ENCODE data around the gene ZBTB4.
A peak's percentile ranks its signal among the peaks of the same experiment; 100 is the strongest.

Gene ZBTB4

DNA sequence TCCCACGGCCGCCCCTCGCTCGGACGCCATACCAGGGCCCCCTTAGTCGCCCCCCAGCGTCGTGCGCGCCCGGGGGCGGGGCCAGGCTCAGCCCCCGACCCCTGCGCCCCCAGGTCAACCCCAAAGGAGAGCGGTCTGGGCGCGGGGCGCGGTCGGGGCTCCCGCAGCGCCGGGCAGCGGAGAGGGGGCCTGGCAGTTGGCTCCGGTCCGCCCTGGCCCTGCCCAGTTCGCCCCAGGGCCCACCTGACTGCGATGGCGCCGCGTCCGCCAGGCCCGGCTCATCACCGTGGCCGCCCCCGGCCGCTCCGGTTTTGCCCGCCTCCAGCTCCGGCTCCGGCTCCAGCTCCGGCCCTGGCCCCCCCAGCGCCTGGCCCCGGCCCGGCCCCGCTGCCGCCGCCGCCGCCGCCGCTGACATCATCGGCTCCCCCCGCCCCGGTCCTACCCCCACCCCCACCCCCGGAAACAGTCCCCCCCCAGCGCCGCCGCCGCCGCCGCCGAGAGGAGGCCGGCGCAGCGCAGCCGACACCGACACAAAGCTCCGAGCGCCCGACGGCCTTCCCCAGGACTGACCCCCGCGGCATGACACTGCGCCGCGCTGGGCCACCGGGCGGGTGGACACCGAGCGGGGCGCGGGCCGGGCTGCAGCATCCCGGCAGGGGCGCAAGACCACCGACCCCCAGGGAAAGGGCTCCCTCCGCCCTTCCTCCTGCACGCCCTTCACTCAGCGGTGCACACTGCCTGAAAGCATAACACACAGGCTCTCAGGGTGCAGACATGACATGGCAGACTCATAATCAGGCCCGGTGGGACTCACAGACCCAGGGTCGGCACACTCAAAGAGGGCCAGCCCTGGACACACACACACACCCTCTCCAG lies at the start of gene ZBTB4:
ZBTB4 (minus strand) TSS at position 419 of the 876 bp plus-strand sequence. CDS start 12,830 bp downstream, outside the sequence.
- peak in 1 of 2 donors; percentile 65 for DNase-seq (ENCODE audit: extremely low read depth in 1 of 2, low read depth in 1 of 2)

DNA sequence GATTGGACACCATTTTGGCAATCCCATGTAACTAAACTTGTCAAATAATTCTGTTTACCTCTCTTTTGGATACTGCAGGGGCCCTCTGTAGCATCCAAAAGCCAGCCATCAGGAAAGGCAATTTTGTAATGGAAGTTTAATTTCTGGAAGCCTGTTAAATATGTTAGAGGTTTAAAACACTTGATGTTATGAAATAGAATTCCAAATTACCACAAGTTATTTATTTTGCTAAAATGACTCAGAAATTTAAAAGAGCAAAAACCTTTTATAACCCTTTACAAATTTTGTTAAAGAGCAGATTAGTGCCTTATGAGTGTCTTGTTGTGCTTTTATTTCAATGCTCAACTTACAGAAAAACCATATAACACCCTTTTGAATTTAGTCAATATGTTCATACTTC lies 49.4 kb upstream of the ZBTB4 start:
- DNase-seq (ENCODE audit: extremely low read depth in 1 of 2, low read depth in 1 of 2), result no peak

GRCh38 chr17:7523033-7523432 lies 43.6 kb upstream of the ZBTB4 start:
- DNase-seq (ENCODE audit: extremely low read depth in 1 of 2, low read depth in 1 of 2), result peak in 1 of 2 donors; percentile 36

GRCh38 chr17:7515911-7516610 lies 36.6 kb upstream of the ZBTB4 start:
- no peak for DNase-seq (ENCODE audit: extremely low read depth in 1 of 2, low read depth in 1 of 2)

GRCh38 chr17:7513850-7514419 lies 34.5 kb upstream of the ZBTB4 start:
- no peak for DNase-seq (ENCODE audit: extremely low read depth in 1 of 2, low read depth in 1 of 2)

DNA sequence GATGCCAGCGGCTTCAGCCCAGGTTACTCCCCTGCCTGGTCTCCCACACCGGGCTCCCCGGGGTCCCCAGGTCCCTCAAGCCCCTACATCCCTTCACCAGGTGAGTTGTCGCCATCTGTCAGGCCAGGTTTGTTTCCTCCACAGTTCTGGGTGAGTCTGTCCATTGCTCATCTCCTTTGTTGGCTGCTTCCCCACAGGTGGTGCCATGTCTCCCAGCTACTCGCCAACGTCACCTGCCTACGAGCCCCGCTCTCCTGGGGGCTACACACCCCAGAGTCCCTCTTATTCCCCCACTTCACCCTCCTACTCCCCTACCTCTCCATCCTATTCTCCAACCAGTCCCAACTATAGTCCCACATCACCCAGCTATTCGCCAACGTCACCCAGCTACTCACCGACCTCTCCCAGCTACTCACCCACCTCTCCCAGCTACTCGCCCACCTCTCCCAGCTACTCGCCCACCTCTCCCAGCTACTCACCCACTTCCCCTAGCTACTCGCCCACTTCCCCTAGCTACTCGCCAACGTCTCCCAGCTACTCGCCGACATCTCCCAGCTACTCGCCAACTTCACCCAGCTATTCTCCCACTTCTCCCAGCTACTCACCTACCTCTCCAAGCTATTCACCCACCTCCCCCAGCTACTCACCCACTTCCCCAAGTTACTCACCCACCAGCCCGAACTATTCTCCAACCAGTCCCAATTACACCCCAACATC lies 33.6 kb upstream of the ZBTB4 start:
- DNase-seq (ENCODE audit: extremely low read depth in 1 of 2, low read depth in 1 of 2), result no peak

DNA sequence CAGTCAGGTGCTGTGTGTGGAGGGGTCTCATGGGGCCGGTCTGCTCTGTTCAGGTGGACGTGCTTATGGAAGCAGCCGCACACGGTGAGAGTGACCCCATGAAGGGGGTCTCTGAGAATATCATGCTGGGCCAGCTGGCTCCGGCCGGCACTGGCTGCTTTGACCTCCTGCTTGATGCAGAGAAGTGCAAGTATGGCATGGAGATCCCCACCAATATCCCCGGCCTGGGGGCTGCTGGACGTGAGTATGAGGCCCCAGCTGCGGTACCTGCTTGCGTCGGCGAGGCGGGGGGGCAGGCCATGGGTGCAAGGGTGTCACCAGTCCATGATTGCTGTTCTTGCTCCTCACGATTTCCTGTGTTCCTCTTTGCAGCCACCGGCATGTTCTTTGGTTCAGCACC lies 32.7 kb upstream of the ZBTB4 start:
- DNase-seq (ENCODE audit: extremely low read depth in 1 of 2, low read depth in 1 of 2), result no peak

DNA sequence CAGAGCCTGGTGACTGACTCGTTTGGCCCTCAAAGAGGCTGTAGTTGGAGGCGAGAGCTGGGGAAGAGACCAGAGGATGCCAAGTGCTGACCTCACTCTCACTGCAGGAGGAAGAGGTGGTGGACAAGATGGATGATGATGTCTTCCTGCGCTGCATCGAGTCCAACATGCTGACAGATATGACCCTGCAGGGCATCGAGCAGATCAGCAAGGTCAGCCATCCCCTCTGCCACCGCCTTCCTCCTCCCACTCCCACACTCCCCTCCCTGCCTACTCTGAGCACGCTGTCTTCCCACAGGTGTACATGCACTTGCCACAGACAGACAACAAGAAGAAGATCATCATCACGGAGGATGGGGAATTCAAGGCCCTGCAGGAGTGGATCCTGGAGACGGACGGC lies 31.7 kb upstream of the ZBTB4 start:
- DNase-seq (ENCODE audit: extremely low read depth in 1 of 2, low read depth in 1 of 2), result no peak

DNA sequence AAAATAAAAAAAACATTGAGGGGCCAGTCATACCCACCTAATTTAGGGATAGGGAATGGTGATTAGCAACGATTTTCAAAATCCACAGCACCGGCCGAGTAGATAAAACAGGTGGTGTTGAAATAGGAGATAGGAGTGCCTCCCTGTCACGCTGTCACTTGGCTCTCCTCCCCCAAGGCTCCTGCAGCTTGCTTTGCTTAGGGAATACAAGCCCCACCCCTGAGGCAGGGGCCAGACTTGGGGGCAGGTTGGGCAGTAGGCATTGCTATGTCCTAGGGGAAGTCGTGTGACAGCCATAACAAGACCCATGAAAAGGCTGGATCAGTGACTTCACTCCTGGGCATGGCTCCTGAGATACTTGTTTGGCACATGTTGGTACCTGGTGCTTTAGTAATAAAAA lies 30.5 kb upstream of the ZBTB4 start:
- DNase-seq (ENCODE audit: extremely low read depth in 1 of 2, low read depth in 1 of 2), result no peak

DNA sequence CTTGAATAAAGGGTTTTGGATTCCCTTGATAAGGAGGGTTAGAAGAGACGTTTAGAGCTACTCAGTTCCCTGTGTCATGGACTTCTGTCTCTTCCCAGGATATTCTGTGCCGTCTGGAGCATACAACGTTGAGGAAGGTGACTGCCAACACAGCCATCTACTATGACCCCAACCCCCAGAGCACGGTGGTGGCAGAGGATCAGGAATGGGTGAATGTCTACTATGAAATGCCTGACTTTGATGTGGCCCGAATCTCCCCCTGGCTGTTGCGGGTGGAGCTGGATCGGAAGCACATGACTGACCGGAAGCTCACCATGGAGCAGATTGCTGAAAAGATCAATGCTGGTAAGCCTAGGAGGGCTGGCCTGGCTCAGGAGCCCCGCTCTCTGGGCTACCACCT lies 29.4 kb upstream of the ZBTB4 start:
- no peak for DNase-seq (ENCODE audit: extremely low read depth in 1 of 2, low read depth in 1 of 2)

DNA sequence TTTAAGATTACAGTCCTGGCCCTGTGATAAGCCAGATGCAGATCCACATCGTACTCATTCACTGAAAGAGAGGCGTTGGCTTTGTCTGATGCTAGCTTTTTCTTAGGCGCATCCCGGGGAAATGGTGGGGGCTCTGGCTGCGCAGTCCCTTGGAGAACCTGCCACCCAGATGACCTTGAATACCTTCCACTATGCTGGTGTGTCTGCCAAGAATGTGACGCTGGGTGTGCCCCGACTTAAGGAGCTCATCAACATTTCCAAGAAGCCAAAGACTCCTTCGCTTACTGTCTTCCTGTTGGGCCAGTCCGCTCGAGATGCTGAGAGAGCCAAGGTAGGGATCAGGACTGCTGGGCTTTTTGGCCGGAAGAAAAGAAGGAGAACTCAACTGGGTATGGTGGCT lies 28.7 kb upstream of the ZBTB4 start:
- no peak for DNase-seq (ENCODE audit: extremely low read depth in 1 of 2, low read depth in 1 of 2)

DNA sequence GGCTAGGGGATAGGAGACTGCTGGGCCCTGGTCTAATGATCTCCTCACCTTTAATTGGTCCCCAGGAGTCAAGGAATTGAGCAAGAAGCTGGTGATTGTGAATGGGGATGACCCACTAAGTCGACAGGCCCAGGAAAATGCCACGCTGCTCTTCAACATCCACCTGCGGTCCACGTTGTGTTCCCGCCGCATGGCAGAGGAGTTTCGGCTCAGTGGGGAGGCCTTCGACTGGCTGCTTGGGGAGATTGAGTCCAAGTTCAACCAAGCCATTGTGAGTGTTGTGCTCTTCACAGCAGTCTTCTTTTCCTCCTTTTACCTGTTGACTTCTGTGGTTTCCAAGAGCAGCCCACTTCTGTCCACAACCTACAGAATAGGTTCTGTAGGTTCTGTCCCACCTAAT lies 24.1 kb upstream of the ZBTB4 start:
- DNase-seq (ENCODE audit: extremely low read depth in 1 of 2, low read depth in 1 of 2), result no peak

DNA sequence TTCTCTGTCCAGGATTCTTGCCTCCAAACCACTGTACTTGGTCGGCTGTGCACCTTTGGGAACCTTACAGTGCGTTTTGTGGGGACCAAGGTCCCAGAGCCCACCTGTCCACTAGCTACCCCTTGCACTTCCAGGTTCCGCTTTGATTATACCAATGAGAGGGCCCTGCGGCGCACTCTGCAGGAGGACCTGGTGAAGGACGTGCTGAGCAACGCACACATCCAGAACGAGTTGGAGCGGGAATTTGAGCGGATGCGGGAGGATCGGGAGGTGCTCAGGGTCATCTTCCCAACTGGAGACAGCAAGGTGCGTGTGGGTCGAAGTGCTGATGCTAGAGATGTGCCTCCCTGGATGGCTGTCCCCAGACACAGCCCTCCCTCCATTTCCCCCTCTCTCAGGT lies 23.6 kb upstream of the ZBTB4 start:
- DNase-seq (ENCODE audit: extremely low read depth in 1 of 2, low read depth in 1 of 2), result no peak

DNA sequence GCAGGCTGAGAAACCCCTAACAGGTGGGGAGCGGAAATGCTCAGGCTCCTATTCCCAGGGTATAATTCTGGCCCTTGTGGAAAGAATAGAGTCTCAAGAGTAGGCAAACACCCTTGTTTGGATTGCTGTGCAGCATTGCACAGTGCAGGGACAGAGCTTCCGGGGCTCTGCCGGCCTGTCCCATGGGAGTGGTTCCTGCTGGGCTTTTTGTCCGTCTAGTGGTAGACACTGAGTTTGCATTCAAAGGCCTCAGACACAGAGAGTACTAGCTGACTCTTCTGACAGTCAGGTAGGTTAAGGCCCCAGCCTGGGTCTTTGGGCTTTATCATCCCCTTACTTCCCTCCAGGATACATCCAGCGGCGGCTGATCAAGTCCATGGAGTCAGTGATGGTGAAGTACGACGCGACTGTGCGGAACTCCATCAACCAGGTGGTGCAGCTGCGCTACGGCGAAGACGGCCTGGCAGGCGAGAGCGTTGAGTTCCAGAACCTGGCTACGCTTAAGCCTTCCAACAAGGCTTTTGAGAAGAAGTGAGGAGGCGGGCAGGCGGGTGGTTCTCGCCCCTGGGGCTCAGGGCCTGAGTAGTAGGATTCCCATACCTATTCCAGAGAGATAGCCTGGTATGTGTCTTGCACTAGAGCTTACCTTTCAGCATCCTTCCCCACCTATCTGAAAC lies 22.9 kb upstream of the ZBTB4 start:
- DNase-seq (ENCODE audit: extremely low read depth in 1 of 2, low read depth in 1 of 2), result no peak

DNA sequence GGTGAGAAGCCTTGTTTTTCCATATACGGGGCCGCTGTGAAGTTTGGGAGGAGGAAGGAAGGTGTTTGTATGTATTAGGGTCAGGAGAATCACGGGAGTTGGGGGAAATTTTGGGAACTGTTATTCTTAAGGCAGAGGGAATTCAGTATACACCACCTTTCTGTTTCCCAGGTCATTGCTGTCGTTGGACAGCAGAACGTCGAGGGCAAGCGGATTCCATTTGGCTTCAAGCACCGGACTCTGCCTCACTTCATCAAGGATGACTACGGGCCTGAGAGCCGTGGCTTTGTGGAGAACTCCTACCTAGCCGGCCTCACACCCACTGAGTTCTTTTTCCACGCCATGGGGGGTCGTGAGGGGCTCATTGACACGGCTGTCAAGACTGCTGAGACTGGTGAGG lies 22.3 kb upstream of the ZBTB4 start:
- no peak for DNase-seq (ENCODE audit: extremely low read depth in 1 of 2, low read depth in 1 of 2)

DNA sequence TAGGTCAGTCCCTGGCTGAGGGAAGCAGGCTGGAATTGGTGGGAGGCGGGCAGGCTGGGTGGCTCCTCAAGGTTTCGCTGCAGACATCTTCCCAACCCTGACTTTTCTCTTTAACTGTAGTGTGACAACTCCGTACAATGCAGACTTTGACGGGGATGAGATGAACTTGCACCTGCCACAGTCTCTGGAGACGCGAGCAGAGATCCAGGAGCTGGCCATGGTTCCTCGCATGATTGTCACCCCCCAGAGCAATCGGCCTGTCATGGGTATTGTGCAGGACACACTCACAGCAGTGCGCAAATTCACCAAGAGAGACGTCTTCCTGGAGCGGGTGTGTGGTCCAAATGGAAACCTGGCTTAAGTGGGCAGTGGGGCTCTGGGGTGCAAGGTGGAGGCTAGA lies 19.7 kb upstream of the ZBTB4 start:
- DNase-seq (ENCODE audit: extremely low read depth in 1 of 2, low read depth in 1 of 2), result no peak

GRCh38 chr17:7497636-7498035 lies 18.2 kb upstream of the ZBTB4 start:
- no peak for DNase-seq (ENCODE audit: extremely low read depth in 1 of 2, low read depth in 1 of 2)

- no peak for DNase-seq (ENCODE audit: extremely low read depth in 1 of 2, low read depth in 1 of 2)
Observed at GRCh38 chr17:7497228-7497627, 17.8 kb upstream of the ZBTB4 start.

DNA sequence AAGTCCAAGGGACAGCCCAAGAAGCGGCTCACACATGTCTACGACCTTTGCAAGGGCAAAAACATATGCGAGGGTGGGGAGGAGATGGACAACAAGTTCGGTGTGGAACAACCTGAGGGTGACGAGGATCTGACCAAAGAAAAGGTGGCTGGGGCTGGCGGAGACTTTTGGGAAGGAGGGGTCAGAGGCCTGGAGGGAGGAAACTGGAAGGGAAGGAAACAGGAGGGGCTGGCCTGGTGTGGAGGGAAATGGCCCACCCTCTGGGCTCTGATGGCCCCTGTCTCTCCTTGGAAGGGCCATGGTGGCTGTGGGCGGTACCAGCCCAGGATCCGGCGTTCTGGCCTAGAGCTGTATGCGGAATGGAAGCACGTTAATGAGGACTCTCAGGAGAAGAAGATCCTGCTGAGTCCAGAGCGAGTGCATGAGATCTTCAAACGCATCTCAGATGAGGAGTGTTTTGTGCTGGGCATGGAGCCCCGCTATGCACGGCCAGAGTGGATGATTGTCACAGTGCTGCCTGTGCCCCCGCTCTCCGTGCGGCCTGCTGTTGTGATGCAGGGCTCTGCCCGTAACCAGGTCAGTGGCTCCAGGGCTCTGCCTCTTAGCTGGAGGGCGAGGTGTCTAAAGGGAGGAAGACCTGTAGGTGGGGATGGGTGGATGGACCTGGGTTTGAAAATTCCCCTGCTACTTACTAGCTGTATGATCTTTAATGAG lies 17.2 kb upstream of the ZBTB4 start:
- DNase-seq (ENCODE audit: extremely low read depth in 1 of 2, low read depth in 1 of 2), result no peak

- DNase-seq (ENCODE audit: extremely low read depth in 1 of 2, low read depth in 1 of 2), result no peak
Observed at GRCh38 chr17:7495906-7496434, 16.5 kb upstream of the ZBTB4 start.
